ENCODE data around the gene WRAP73. TPM values are rescaled to one million over a fixed set of nuclear protein-coding genes. Genes with fewer than 3 reads are reported as not detected.
A peak's percentile ranks its signal among the peaks of the same experiment; 100 is the strongest.

WRAP73 gene
- total RNA-seq, 6 donors from 2014 or later: 14.0 to 33.5 (median 19.9) TPM

DNA sequence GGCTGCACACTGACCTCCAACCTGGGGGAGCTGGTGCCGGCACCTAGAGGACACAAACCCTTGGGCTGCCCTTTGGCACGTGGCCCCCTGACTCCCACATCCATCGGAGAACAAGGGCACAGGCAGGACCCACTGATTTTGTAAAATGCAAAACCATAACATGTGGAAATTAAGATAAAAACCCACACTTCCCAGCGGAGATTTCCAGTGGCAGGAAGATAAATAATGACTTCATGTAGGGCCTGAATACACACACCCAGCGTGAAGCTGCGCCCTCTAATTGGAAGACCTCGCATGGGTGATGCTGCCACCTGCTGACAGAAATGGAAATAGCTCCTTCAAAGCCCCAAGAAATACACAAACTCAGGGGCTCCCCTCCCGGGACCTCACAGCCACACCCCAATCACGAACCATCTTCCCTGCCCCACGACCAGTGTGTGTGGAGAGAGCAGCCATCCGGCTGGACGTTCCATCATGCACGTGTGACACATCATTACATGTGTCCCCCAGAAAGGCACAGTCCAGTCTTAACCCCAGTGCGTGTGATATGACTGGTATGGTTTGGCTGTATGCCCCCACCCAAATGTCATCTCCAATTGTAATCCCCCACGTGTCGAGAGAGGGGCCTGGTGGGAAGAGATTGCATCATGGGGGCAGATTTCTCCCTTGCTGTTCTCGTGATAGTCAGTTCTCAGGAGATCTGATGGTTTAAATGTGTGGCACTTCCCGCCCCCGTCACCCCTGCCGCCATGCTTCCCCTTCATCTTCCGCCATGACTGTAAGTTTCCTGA lies 30.8 kb downstream of the WRAP73 start:
- peak; percentile 74 to 87 (median 85) for TF ChIP-seq CTCF (IDR thresholded peaks at IDR 0.05)
- TF ChIP-seq POLR2AphosphoS5 (IDR thresholded peaks at IDR 0.05): no peak
- no peak for TF ChIP-seq POLR2A (IDR thresholded peaks at IDR 0.05)
- no peak for TF ChIP-seq EP300 (IDR thresholded peaks at IDR 0.05)
- H3K4me1 ChIP-seq: peaks cover 27 to 41% (median 33%) of the 10 kb centered on the region in 4 donors
- no peak overlapping the region for H3K27ac ChIP-seq
- WGBS, 2 donors: 19 to 22% methylated on average over 14 to 21 of the region's 21 CpGs
- ATAC-seq (ENCODE audit: low FRiP score in 2 of 2) (peak; percentile 82 to 90), DNase-seq (peak; percentile 1 to 81)
- H3K9me3 ChIP-seq: no peaks in the 10 kb centered on the region
- H3K27me3 ChIP-seq: peaks cover 0 to 2% (median 0%) of the 10 kb centered on the region in 4 donors
- no peaks in the 10 kb centered on the region for H3K36me3 ChIP-seq
- no peak overlapping the region for H3K4me3 ChIP-seq

DNA sequence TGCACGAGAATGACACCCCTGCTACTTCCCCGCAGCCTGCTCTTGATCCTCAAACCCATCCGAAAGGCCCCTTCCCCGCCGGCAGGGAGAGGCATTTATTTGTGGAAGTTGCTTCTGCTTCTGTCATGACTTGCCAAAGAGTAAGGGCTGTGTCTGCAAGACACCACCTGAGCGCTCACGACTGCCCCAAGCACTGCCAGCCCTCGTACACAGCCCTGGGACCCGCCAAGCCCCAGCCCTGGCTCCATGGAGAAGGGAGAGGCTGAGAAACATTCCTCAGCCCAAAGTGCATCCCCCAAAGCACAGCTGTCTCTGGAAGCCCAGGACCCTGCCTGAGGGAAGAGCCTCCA lies 31.4 kb downstream of the WRAP73 start:
- H3K36me3 ChIP-seq: no peaks in the 10 kb centered on the region
- no peak for ATAC-seq (ENCODE audit: low FRiP score in 2 of 2)
- no peaks in the 10 kb centered on the region for H3K9me3 ChIP-seq
- no peak overlapping the region for H3K4me3 ChIP-seq
- no peak overlapping the region for H3K27ac ChIP-seq
- H3K27me3 ChIP-seq: peaks cover 0 to 2% (median 0%) of the 10 kb centered on the region in 4 donors
- peaks cover 22 to 40% (median 33%) of the 10 kb centered on the region in 4 donors for H3K4me1 ChIP-seq
- WGBS, 2 donors: 64% methylated on average over 9 of the region's 9 CpGs; no CpG with 5 or more reads in 1 of the 2 donors
- peak in 1 of 2 donors; percentile 50 for DNase-seq
- TF ChIP-seq EP300 (IDR thresholded peaks at IDR 0.05) (no peak), POLR2A (IDR thresholded peaks at IDR 0.05) (no peak), POLR2AphosphoS5 (IDR thresholded peaks at IDR 0.05) (no peak), CTCF (IDR thresholded peaks at IDR 0.05) (no peak)

DNA sequence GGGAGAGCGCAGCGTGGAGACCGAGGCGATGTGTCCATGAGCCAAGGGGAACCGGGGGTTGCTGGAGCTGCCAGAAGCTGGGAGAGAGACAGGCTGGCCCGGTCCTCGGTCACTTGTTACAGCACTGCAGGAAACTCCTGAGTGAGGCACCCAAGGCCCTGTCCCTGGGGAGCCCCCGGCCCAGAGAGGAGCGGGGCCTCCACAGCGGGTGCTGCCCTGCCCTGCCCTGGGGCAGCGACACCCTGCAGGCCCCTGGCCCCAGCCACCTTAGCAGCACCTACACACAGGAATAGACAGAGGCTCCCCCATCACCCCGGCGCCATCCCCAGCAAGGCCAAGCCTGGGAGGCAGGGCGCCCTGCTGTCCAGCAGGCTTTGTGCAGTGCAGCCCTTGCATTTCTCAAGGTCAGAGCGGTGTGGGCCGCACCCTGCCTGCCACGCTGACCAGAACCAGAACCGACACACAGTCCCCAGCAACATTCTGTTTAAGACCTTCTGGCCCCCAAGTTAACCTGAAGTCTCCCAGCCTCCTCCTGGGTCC lies 32.0 kb downstream of the WRAP73 start:
- H3K36me3 ChIP-seq: no peaks in the 10 kb centered on the region
- no peak for ATAC-seq (ENCODE audit: low FRiP score in 2 of 2)
- peaks cover 0 to 2% (median 0%) of the 10 kb centered on the region in 4 donors for H3K27me3 ChIP-seq
- H3K4me3 ChIP-seq: no peak overlapping the region
- no peak overlapping the region for H3K27ac ChIP-seq
- WGBS, 2 donors: 90 to 94% methylated on average over 8 to 17 of the region's 18 CpGs
- no peaks in the 10 kb centered on the region for H3K9me3 ChIP-seq
- peaks cover 15 to 39% (median 31%) of the 10 kb centered on the region in 4 donors for H3K4me1 ChIP-seq
- DNase-seq: peak in 1 of 2 donors; percentile 65
- TF ChIP-seq CTCF (IDR thresholded peaks at IDR 0.05) (no peak), POLR2A (IDR thresholded peaks at IDR 0.05) (no peak), EP300 (IDR thresholded peaks at IDR 0.05) (no peak), POLR2AphosphoS5 (IDR thresholded peaks at IDR 0.05) (no peak)

DNA sequence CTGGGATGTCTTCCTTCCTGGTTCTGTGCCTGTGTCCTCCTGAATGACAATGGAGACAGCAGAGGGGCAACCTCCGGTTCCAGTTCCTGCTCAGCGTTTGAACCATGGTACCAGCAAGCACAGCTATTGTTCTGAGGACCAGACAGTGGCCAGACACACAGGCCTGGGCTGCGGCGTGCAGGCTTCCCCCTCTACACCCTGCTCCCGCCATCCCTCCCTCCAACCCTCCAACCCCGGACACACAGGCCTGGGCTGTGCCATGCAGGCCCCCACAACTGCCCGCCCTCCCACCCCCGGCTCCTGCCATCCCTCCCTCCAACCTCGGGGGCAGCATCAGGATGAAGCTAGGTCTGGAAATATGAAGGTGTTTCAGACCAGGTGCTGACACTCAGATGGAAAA lies 33.0 kb downstream of the WRAP73 start:
- Histone ChIP-seq H3K27me3 (peaks cover 0 to 2% (median 0%) of the 10 kb centered on the region in 4 donors), H3K36me3 (no peaks in the 10 kb centered on the region), H3K9me3 (no peaks in the 10 kb centered on the region), H3K4me3 (no peak overlapping the region), H3K27ac (no peak overlapping the region), H3K4me1 (peaks cover 20 to 40% (median 39%) of the 10 kb centered on the region in 4 donors)
- TF ChIP-seq CTCF (IDR thresholded peaks at IDR 0.05): no peak
- TF ChIP-seq POLR2A (IDR thresholded peaks at IDR 0.05): no peak
- no peak for TF ChIP-seq POLR2AphosphoS5 (IDR thresholded peaks at IDR 0.05)
- no peak for TF ChIP-seq EP300 (IDR thresholded peaks at IDR 0.05)
- ATAC-seq (ENCODE audit: low FRiP score in 2 of 2) (no peak), DNase-seq (peak in 1 of 2 donors; percentile 52)
- whole genome bisulfite sequencing, 2 donors: 73% methylated on average over 9 of the region's 9 CpGs; no CpG with 5 or more reads in 1 of the 2 donors
